Thyroid gland (tissue), 4 donors: Measurements from ENCODE around the gene GUK1. TPM values are rescaled to one million over a fixed set of nuclear protein-coding genes. Genes with fewer than 3 reads are reported as not detected.
A peak's percentile ranks its signal among the peaks of the same experiment; 100 is the strongest.

Source experiments
- DNase-seq, 2 donors: peaks; one replicate each; pipeline ENCODE4 v3.0.0-alpha.2; 2019
- H3K27ac ChIP-seq, 3 donors: fragments of 200-600 bp; sonication (generic); 1 replicate in 2 of 3; 2 replicates in 1 of 3; pipeline ENCODE4 v1.5.1; 2016 to 2019; ENCODE audit warnings: mild to moderate bottlenecking in 1 of 3, moderate library complexity in 1 of 3
- H3K27me3 ChIP-seq: fragments of 200-600 bp; sonication (generic); one replicate; pipeline ENCODE4 v1.5.1; 2019
- H3K36me3 ChIP-seq, 2 donors: fragments of 200-600 bp; sonication (generic); one replicate each; pipeline ENCODE4 v1.5.1; 2016 to 2019
- H3K4me1 ChIP-seq, 2 donors: fragments of 200-600 bp; sonication (generic); one replicate each; pipeline ENCODE4 v1.5.1; 2017 to 2019
- H3K4me3 ChIP-seq, 3 donors: fragments of 200-600 bp; sonication (generic); replicated peaks in 1 of 3; 1 replicate in 2 of 3; 2 replicates in 1 of 3; pipeline ENCODE4 v1.5.1; 2016; ENCODE audit warnings: mild to moderate bottlenecking in 1 of 3
- H3K9me3 ChIP-seq: fragments of 200-600 bp; sonication (generic); one replicate; pipeline ENCODE4 v1.5.1; 2017
- CTCF ChIP-seq, 6 experiments: fragments of 200-600 bp in 3 of 6; fragments of 450-650 bp in 3 of 6; sonication (generic) in 3 of 6; IDR thresholded peaks; one replicate each; pipeline ENCODE4 v1.5.1; 2016 to 2019; ENCODE audit warnings: antibody characterized with exemption in 6 of 6, mild to moderate bottlenecking in 2 of 6, inconsistent platforms in 1 of 6, moderate library complexity in 1 of 6
- POLR2A ChIP-seq, 2 donors: fragments of 450-650 bp; IDR thresholded peaks; one replicate each; pipeline ENCODE4 v1.6.1; 2017; ENCODE audit warnings: antibody characterized with exemption in 2 of 2, mild to moderate bottlenecking in 2 of 2, moderate library complexity in 1 of 2
- WGBS, 2 donors: methylation state at CpG; one replicate each; pipeline ENCODE4 v1.1.5; 2017; 5-methylcytosine and 5-hydroxymethylcytosine counted together
- intact Hi-C: fragments of 100-400 bp; cut with DNase I; formaldehyde crosslinking; loops from one replicate; pipeline ENCODE4 v1.15.1; 2023
- total RNA-seq, 4 donors: library from RNA; depleted of rRNA; stranded (reverse); fragments of >200 nt; gene quantifications; one replicate each; pipeline ENCODE4 v1.2.3, GENCODE V29; 2016

The GUK1 gene
- total RNA-seq, 4 donors from 2014 or later, result 157 to 385 (median 283) TPM

- no peak for TF ChIP-seq POLR2A (IDR thresholded peaks at IDR 0.05)
- no peak for TF ChIP-seq CTCF (IDR thresholded peaks at IDR 0.05)
- Histone ChIP-seq H3K4me1 (peaks cover 15 to 20% of the 10 kb centered on the region in 2 donors), H3K36me3 (peaks cover 31 to 37% of the 10 kb centered on the region in 2 donors), H3K27me3 (no peaks in the 10 kb centered on the region), H3K9me3 (no peaks in the 10 kb centered on the region), H3K27ac (no peak overlapping the region), H3K4me3 (no peak overlapping the region)
- WGBS, 2 donors, result 87 to 89% methylated on average over 12 of the region's 12 CpGs
- intact Hi-C loops, result loop anchor here (10.0 kb wide), 1 partner anchor 366 kb away; the partner anchor contains the start of genes JMJD4 and SNAP47
- no peak for DNase-seq
Observed at GRCh38 chr1:228100822-228101613, 39.1 kb upstream of the GUK1 start.

GRCh38 chr1:228101614-228101993 is 38.5 kb upstream of the GUK1 start:
- WGBS, 2 donors, result 64 to 73% methylated on average over 11 to 15 of the region's 15 CpGs
- H3K4me1 ChIP-seq, result peaks cover 15 to 16% of the 10 kb centered on the region in 2 donors
- no peak overlapping the region for H3K27ac ChIP-seq
- TF ChIP-seq POLR2A (IDR thresholded peaks at IDR 0.05), result no peak
- no peak for TF ChIP-seq CTCF (IDR thresholded peaks at IDR 0.05)
- intact Hi-C loops, result loop anchor here (10.0 kb wide), 1 partner anchor 367 kb away; the partner anchor contains the start of genes JMJD4 and SNAP47
- DNase-seq, result no peak
- H3K9me3 ChIP-seq, result no peaks in the 10 kb centered on the region
- peaks cover 31 to 37% of the 10 kb centered on the region in 2 donors for H3K36me3 ChIP-seq
- H3K27me3 ChIP-seq, result no peaks in the 10 kb centered on the region
- peak overlapping the region in 1 of 3 donors; percentile 93 for H3K4me3 ChIP-seq

GRCh38 chr1:228101994-228102790 is 37.9 kb upstream of the GUK1 start:
- intact Hi-C loops, result loop anchor here (2.0 to 10.0 kb wide), 2 partner anchors 19 to 367 kb away; partner anchors contain the start of genes ARF1, JMJD4 and SNAP47
- H3K9me3 ChIP-seq, result no peaks in the 10 kb centered on the region
- DNase-seq, result peak; percentile 36 to 53
- TF ChIP-seq CTCF (IDR thresholded peaks at IDR 0.05), result no peak
- TF ChIP-seq POLR2A (IDR thresholded peaks at IDR 0.05), result no peak
- H3K4me3 ChIP-seq, result peak overlapping the region; percentile 19 to 93 (median 75)
- 16% methylated on average over 15 of the region's 73 CpGs; no CpG with 5 or more reads in 1 of the 2 donors for WGBS, 2 donors
- peaks cover 15 to 16% of the 10 kb centered on the region in 2 donors for H3K4me1 ChIP-seq
- H3K36me3 ChIP-seq, result peaks cover 31 to 36% of the 10 kb centered on the region in 2 donors
- peak overlapping the region in 2 of 3 donors; percentile 87 to 91 for H3K27ac ChIP-seq
- H3K27me3 ChIP-seq, result no peaks in the 10 kb centered on the region

GRCh38 chr1:228102791-228103620 is 37.1 kb upstream of the GUK1 start, which contains the start of gene C1orf35:
TSS of gene C1orf35 (minus strand) at chr1:228103325. CDS start at chr1:228103227, 98 bp downstream.
- intact Hi-C loops, result loop anchor here (2.0 to 10.0 kb wide), 2 partner anchors 20 to 368 kb away; partner anchors contain the start of genes ARF1, JMJD4 and SNAP47
- peak within 1 kb of the TSS; percentile 81 to 91 (median 87) for H3K27ac ChIP-seq
- DNase-seq, result peak; percentile 91 to 95
- peak within 1 kb of the TSS; percentile 75 to 93 (median 87) for H3K4me3 ChIP-seq
- 0 to 1% methylated on average over 10 to 21 of the region's 104 CpGs for WGBS, 2 donors
- H3K4me1 ChIP-seq, result peaks cover 17 to 19% of the 10 kb centered on the region in 2 donors
- H3K9me3 ChIP-seq, result no peaks in the 10 kb centered on the region
- TF ChIP-seq CTCF (IDR thresholded peaks at IDR 0.05) (no peak), POLR2A (IDR thresholded peaks at IDR 0.05) (peak; percentile 56 to 83)
- H3K36me3 ChIP-seq, result peaks cover 23 to 33% of the 10 kb centered on the region in 2 donors
- H3K27me3 ChIP-seq, result no peaks in the 10 kb centered on the region
